Measurements from ENCODE around the gene RAB44. TPM values are rescaled to one million over a fixed set of nuclear protein-coding genes. Genes with fewer than 3 reads are reported as not detected.

The RAB44 gene
- total RNA-seq, 2 experiments from 2014 or later: 0.07 TPM; not detected in 1

DNA sequence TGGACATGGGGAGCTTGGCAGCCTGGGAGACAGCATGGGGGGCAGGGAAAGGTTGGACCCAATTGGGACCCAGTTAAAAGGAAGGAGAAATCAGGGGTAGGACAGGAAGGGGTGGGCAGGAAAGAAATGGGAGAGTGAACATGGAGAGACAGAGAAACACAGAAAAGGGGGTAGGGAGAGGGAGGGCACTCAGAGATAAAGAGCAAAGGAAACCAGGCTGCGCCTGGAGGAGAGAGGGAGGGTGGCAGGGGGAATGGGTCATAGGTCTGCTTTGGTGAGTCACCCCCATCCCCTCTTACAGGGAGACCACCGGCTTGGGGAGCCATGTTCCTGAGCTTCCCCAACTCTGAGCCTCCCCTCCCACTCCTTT lies 46.7 kb downstream of the RAB44 start:
- DNase-seq (no peak), ATAC-seq (no peak)
- POLR2A ChIA-PET: interaction anchor here (0.6 to 1.0 kb wide), 2 partner anchors 14 to 148 kb away, joined by 3 read pairs; no protein-coding TSS in a partner anchor
- H3K27ac Mint-ChIP-seq: no peak overlapping the region
- CTCF ChIA-PET: interaction anchor here (1.1 to 2.0 kb wide), 2 partner anchors 10 to 15 kb away, joined by 5 read pairs; no protein-coding TSS in a partner anchor
- no peak overlapping the region for H3K4me3 Mint-ChIP-seq
- TF ChIP-seq, protein P1, sequence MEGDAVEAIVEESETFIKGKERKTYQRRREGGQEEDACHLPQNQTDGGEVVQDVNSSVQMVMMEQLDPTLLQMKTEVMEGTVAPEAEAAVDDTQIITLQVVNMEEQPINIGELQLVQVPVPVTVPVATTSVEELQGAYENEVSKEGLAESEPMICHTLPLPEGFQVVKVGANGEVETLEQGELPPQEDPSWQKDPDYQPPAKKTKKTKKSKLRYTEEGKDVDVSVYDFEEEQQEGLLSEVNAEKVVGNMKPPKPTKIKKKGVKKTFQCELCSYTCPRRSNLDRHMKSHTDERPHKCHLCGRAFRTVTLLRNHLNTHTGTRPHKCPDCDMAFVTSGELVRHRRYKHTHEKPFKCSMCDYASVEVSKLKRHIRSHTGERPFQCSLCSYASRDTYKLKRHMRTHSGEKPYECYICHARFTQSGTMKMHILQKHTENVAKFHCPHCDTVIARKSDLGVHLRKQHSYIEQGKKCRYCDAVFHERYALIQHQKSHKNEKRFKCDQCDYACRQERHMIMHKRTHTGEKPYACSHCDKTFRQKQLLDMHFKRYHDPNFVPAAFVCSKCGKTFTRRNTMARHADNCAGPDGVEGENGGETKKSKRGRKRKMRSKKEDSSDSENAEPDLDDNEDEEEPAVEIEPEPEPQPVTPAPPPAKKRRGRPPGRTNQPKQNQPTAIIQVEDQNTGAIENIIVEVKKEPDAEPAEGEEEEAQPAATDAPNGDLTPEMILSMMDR (IDR thresholded peaks at IDR 0.05): no peak
- H3K27me3 Mint-ChIP-seq: no peaks in the 10 kb centered on the region
- intact Hi-C loops (cut with micrococcal nuclease): no loop called here
- no peaks in the 10 kb centered on the region for H3K4me1 Mint-ChIP-seq (ENCODE audit: low read depth)
- peaks cover 6% of the 10 kb centered on the region for H3K9me3 Mint-ChIP-seq
- no peaks in the 10 kb centered on the region for H3K36me3 Mint-ChIP-seq (ENCODE audit: low read depth)

DNA sequence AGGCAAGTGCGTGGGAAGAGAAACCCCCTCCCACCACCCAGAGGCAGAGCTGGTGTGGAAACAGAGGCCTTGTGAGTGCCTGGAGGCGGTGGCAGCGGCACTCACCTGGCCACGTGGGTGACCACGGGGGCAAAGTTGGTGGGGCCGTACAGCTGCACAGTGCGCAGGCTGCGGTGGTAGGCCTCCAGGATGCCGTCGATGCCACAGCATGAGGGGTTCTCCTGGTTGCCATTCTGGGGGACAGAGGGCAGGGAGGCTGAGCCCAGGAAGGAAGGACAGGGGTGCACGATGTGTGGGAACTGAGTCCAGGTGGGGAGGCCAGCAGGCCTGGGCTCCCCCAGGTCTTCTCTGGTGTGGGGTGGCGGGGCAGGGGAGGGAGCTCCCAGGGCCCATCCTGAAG lies 47.7 kb downstream of the RAB44 start:
- Mint-ChIP-seq H3K27me3 (no peaks in the 10 kb centered on the region), H3K9me3 (peaks cover 7% of the 10 kb centered on the region), H3K4me3 (no peak overlapping the region), H3K4me1 (ENCODE audit: low read depth) (no peaks in the 10 kb centered on the region), H3K36me3 (ENCODE audit: low read depth) (no peaks in the 10 kb centered on the region), H3K27ac (no peak overlapping the region)
- intact Hi-C loops (cut with micrococcal nuclease): no loop called here
- no peak for DNase-seq
- TF ChIP-seq, protein P1 (IDR thresholded peaks at IDR 0.05): no peak
- ATAC-seq: no peak
- CTCF ChIA-PET: interaction anchor here (1.1 to 2.0 kb wide), 3 partner anchors 9 to 14 kb away, joined by 5 to 8 read pairs (median 5); no protein-coding TSS in a partner anchor
- POLR2A ChIA-PET: interaction anchor here (0.6 to 1.1 kb wide), 2 partner anchors 21 to 149 kb away, joined by 3 to 4 read pairs; no protein-coding TSS in a partner anchor

DNA sequence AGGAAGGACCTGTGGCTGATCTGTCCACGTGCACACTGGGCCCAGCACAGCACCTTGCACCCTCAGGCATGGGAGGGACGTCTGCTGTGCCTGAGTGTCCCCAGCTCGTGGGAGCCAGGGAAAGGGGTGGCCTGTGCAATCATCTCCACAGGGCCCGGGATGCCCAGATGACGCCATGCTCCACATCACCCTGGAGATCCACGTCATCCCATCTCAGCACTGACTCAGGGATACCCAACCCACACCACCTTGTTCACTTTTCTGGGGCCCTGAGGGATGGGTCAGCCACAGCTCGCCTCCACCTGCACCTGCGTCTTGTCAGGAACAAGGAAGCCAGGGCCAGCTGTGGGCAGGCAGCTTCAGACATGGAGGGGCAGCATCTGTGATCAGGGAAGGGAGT lies 48.2 kb downstream of the RAB44 start:
- Mint-ChIP-seq H3K36me3 (ENCODE audit: low read depth) (no peaks in the 10 kb centered on the region), H3K27me3 (no peaks in the 10 kb centered on the region), H3K4me3 (no peak overlapping the region), H3K4me1 (ENCODE audit: low read depth) (no peaks in the 10 kb centered on the region), H3K27ac (no peak overlapping the region), H3K9me3 (peaks cover 7% of the 10 kb centered on the region)
- intact Hi-C loops (cut with micrococcal nuclease): no loop called here
- DNase-seq (no peak), ATAC-seq (no peak)
- ChIA-PET POLR2A (no interaction called here), CTCF (interaction anchor here (1.5 to 2.0 kb wide), 2 partner anchors 9 to 13 kb away, joined by 5 to 8 read pairs; no protein-coding TSS in a partner anchor)
- TF ChIP-seq, protein P1 (IDR thresholded peaks at IDR 0.05): no peak

DNA sequence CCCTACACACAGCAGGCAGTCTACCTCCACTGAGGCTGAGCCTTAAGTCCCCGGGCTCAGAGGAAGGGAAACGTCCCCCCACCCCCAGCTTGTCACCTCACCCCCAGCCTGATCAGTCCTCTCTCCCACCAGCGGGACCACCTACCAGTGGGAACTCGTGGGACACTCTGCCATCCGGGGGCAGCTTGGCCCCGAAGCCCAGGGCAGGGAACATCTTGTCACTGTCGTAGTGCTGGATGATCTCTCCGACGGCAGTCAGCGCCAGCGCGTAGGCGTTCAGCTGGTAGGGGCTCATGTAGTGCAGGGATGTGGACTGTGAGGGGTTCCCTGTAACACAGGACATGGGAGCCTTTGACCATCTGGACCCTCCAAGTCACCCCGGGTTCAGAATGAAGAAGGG lies 48.6 kb downstream of the RAB44 start:
- H3K27me3 Mint-ChIP-seq: no peaks in the 10 kb centered on the region
- TF ChIP-seq, protein P1 (IDR thresholded peaks at IDR 0.05): no peak
- no peak overlapping the region for H3K4me3 Mint-ChIP-seq
- peaks cover 7% of the 10 kb centered on the region for H3K9me3 Mint-ChIP-seq
- intact Hi-C loops (cut with micrococcal nuclease): no loop called here
- ATAC-seq (no peak), DNase-seq (no peak)
- no peaks in the 10 kb centered on the region for H3K36me3 Mint-ChIP-seq (ENCODE audit: low read depth)
- ChIA-PET POLR2A (no interaction called here), CTCF (interaction anchor here (1.5 to 2.0 kb wide), 2 partner anchors 8 to 12 kb away, joined by 5 to 8 read pairs; no protein-coding TSS in a partner anchor)
- H3K4me1 Mint-ChIP-seq (ENCODE audit: low read depth): no peaks in the 10 kb centered on the region
- H3K27ac Mint-ChIP-seq: no peak overlapping the region

DNA sequence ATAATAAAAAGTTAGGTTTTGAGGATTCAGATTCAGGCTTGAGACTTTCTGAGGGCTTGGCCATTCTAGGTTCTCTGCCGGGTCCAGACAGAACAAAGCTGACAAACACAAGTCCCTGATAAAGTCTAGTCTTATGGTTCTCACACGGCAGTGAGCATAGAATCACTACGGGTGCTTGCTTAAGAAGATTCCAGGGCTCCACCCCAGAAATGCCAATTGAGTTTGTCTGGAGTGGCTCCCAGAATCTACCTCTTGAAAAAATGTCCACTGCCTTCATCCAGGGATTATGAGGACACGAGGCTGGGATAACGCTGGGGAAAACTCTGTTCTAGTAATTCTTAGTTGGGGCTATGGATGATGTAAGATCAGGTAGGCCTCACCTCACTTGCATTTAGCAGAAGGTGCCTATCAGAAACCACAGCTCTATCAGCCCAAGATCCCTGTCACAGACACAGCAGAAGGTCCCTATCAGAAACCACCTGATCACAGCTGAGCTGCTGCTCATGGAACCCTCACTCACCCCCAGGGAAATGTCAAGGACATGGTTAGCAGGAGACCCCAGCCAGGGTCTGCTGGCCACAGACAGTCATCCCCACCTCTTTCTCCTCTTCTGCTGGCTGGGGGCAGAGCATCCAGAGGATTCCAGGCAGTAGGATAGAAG lies 52.3 kb downstream of the RAB44 start:
- H3K4me3 Mint-ChIP-seq: no peak overlapping the region

More for the DNA sequence above, 52.3 kb downstream of the RAB44 start:
- TF ChIP-seq, protein P1 (IDR thresholded peaks at IDR 0.05): no peak
- ATAC-seq (no peak), DNase-seq (no peak)
- Mint-ChIP-seq H3K9me3 (peaks cover 7% of the 10 kb centered on the region), H3K27ac (no peak overlapping the region), H3K27me3 (no peaks in the 10 kb centered on the region), H3K4me1 (ENCODE audit: low read depth) (peaks cover 31% of the 10 kb centered on the region), H3K36me3 (ENCODE audit: low read depth) (no peaks in the 10 kb centered on the region)
- CTCF ChIA-PET: interaction anchor here (0.7 to 4.2 kb wide), 2 partner anchors 9 to 135 kb away, joined by 3 to 24 read pairs; no protein-coding TSS in a partner anchor
- POLR2A ChIA-PET: no interaction called here
- intact Hi-C loops (cut with micrococcal nuclease): no loop called here

Data from activated CD8-positive, alpha-beta T cell treated with anti-CD3 and anti-CD28 coated beads for 36 hours (primary cell).